ENCODE measurements around the gene CATSPERZ. TPM values are rescaled to one million over a fixed set of nuclear protein-coding genes. Genes with fewer than 3 reads are reported as not detected.

The CATSPERZ gene
- total and polyA plus RNA-seq, 2 donors (not counting 3 experiments of a cell fraction or from before 2014, with no cell fraction given): 0.11 TPM; not detected in 1

GRCh38 chr11:64344787-64345186 is 44.6 kb downstream of the CATSPERZ start:
- Histone ChIP-seq H3K27ac (ENCODE audit: insufficient read depth, low read depth, low read length) (no peak overlapping the region), H3K36me3 (ENCODE audit: control insufficient read depth in 2 of 2, extremely low read depth in 1 of 2, insufficient read depth in 2 of 2, low read length in 2 of 2) (no peaks in the 10 kb centered on the region), H3K4me1 (ENCODE audit: control insufficient read depth, extremely low read depth, insufficient read depth, low read length) (no peaks in the 10 kb centered on the region), H3K9me1 (replicated peaks; ENCODE audit: control insufficient read depth, extremely low read depth, insufficient read depth, low read length) (no peaks in the 10 kb centered on the region), H2AFZ (ENCODE audit: low read depth, low read length) (no peak overlapping the region), H3K9me3 (replicated peaks; ENCODE audit: control insufficient read depth, insufficient read depth, low read length) (no peaks in the 10 kb centered on the region), H3K4me3 (replicated peaks in 1 of 3; ENCODE audit: insufficient read depth in 1 of 3, low read depth in 1 of 3, low read length in 3 of 3) (no peak overlapping the region), H4K20me1 (replicated peaks; ENCODE audit: control insufficient read depth, extremely low read depth, insufficient read depth, low read length) (no peaks in the 10 kb centered on the region), H3K79me2 (ENCODE audit: control insufficient read depth, insufficient read depth, low read length) (no peaks in the 10 kb centered on the region), H3K4me2 (ENCODE audit: insufficient read depth, low read length) (no peak overlapping the region), H3K9ac (replicated peaks; ENCODE audit: extremely low read depth, insufficient read depth, low read length) (no peak overlapping the region), H3K27me3 (ENCODE audit: control insufficient read depth in 2 of 2, insufficient read depth in 2 of 2, low read length in 2 of 2) (no peaks in the 10 kb centered on the region)
- BruUV-seq (replicated peaks): no TSS peak
- ChIA-PET POLR2A (no interaction called here), CTCF (interaction anchor here (1.2 to 7.0 kb wide), 4 partner anchors 9 to 41 kb away, joined by 3 to 107 read pairs (median 6); partner anchors contain the start of gene PRDX5)
- intact Hi-C loops (cut with micrococcal nuclease) (no loop called here), dilution Hi-C loops (cut with MboI; ENCODE audit: extremely low pct_ligation_motif_present, low sequenced_read_pairs) (no loop called here)
- TF ChIP-seq CTCF (IDR thresholded peaks at IDR 0.05; ENCODE audit: extremely low read depth in 1 of 2, insufficient read depth in 1 of 2, low read depth in 1 of 2, low read length in 2 of 2): no peak
- FAIRE-seq (no peak), DNase-seq (ENCODE audit: low read depth, low spot score) (no peak)

GRCh38 chr11:64347193-64347867 is 47.2 kb downstream of the CATSPERZ start:
- Histone ChIP-seq H3K27me3 (ENCODE audit: control insufficient read depth in 2 of 2, insufficient read depth in 2 of 2, low read length in 2 of 2) (no peaks in the 10 kb centered on the region), H3K27ac (ENCODE audit: insufficient read depth, low read depth, low read length) (no peak overlapping the region), H4K20me1 (replicated peaks; ENCODE audit: control insufficient read depth, extremely low read depth, insufficient read depth, low read length) (no peaks in the 10 kb centered on the region), H3K36me3 (ENCODE audit: control insufficient read depth in 2 of 2, extremely low read depth in 1 of 2, insufficient read depth in 2 of 2, low read length in 2 of 2) (no peaks in the 10 kb centered on the region), H3K79me2 (ENCODE audit: control insufficient read depth, insufficient read depth, low read length) (no peaks in the 10 kb centered on the region), H3K4me1 (ENCODE audit: control insufficient read depth, extremely low read depth, insufficient read depth, low read length) (no peaks in the 10 kb centered on the region), H2AFZ (ENCODE audit: low read depth, low read length) (no peak overlapping the region), H3K9ac (replicated peaks; ENCODE audit: extremely low read depth, insufficient read depth, low read length) (no peak overlapping the region), H3K9me1 (replicated peaks; ENCODE audit: control insufficient read depth, extremely low read depth, insufficient read depth, low read length) (no peaks in the 10 kb centered on the region), H3K4me3 (replicated peaks in 1 of 3; ENCODE audit: insufficient read depth in 1 of 3, low read depth in 1 of 3, low read length in 3 of 3) (no peak overlapping the region), H3K9me3 (replicated peaks; ENCODE audit: control insufficient read depth, insufficient read depth, low read length) (no peaks in the 10 kb centered on the region), H3K4me2 (ENCODE audit: insufficient read depth, low read length) (no peak overlapping the region)
- FAIRE-seq (no peak), DNase-seq (ENCODE audit: low read depth, low spot score) (no peak)
- intact Hi-C loops (cut with micrococcal nuclease): no loop called here
- ChIA-PET CTCF (interaction anchor here (7.0 kb wide), 1 partner anchor 9 kb away, joined by 107 read pairs; no protein-coding TSS in a partner anchor), POLR2A (no interaction called here)
- TF ChIP-seq POLR2A (IDR thresholded peaks at IDR 0.05; ENCODE audit: low read depth, low read length) (no peak), CTCF (IDR thresholded peaks at IDR 0.05; ENCODE audit: extremely low read depth in 1 of 2, insufficient read depth in 1 of 2, low read depth in 1 of 2, low read length in 2 of 2) (no peak), POLR2AphosphoS5 (IDR thresholded peaks at IDR 0.05; ENCODE audit: insufficient read depth, low read depth, low read length) (no peak), MAX (IDR thresholded peaks at IDR 0.05; ENCODE audit: insufficient read depth, insufficient read length) (no peak), FOS (IDR thresholded peaks at IDR 0.05; ENCODE audit: borderline replicate concordance, insufficient read depth, low read length) (no peak), GATA2 (IDR thresholded peaks at IDR 0.05; ENCODE audit: insufficient read depth, insufficient read length, low read depth, low read length) (no peak), MYC (IDR thresholded peaks at IDR 0.05; ENCODE audit: low read depth, low read length) (no peak), JUN (IDR thresholded peaks at IDR 0.05; ENCODE audit: borderline replicate concordance, insufficient read depth, insufficient read length, low read depth) (no peak)
- dilution Hi-C loops (cut with MboI; ENCODE audit: extremely low pct_ligation_motif_present, low sequenced_read_pairs): no loop called here
- no TSS peak for BruUV-seq (replicated peaks)

Measured in endothelial cell of umbilical vein (primary cell).